HL-60 (cell line): Measurements from ENCODE around the gene KRTAP2-3.
"Not testable (repeated sequence)": the region's sequence is repeated elsewhere in the genome, so short reads cannot be mapped to it uniquely, and the experiment has no call there.

Experiments
- DNase-seq, 2 experiments: peaks; one replicate each; pipeline ENCODE4 v3.0.0-alpha.2; 2010 to 2020; ENCODE audit warnings: low read depth in 1 of 2, low spot score in 1 of 2
- H3K27ac ChIP-seq: fragments of 250-450 bp; sonication (Bioruptor Pico); replicated peaks from 2 replicates; pipeline ENCODE4 v1.5.1; 2020; ENCODE audit warnings: mild to moderate bottlenecking, moderate library complexity
- H3K27me3 ChIP-seq: fragments of 250-450 bp; sonication (Bioruptor Pico); 2 replicates; pipeline ENCODE4 v1.5.1; 2021; ENCODE audit warnings: mild to moderate bottlenecking, moderate library complexity; ENCODE audit not compliant: insufficient read depth, poor library complexity, severe bottlenecking
- H3K4me3 ChIP-seq: replicated peaks from 2 replicates; pipeline ENCODE4 v1.5.1; 2011; ENCODE audit warnings: mild to moderate bottlenecking, control low read depth, low read length; ENCODE audit not compliant: insufficient read depth
- GABPA ChIP-seq: IDR thresholded peaks from 2 replicates; pipeline ENCODE4 v1.6.1; 2012; ENCODE audit warnings: low read depth
- POLR2AphosphoS5 ChIP-seq: IDR thresholded peaks from 2 replicates; pipeline ENCODE4 v1.6.1; 2012; ENCODE audit warnings: low read depth
- SPI1 ChIP-seq: IDR thresholded peaks from 2 replicates; pipeline ENCODE4 v1.6.1; 2012; ENCODE audit warnings: low read depth, mild to moderate bottlenecking, borderline replicate concordance
- TF ChIP-seq, protein P1 (sequence below): IDR thresholded peaks from 2 replicates; pipeline ENCODE4 v1.6.1; 2012; ENCODE audit warnings: low read depth; ENCODE audit not compliant: insufficient replicate concordance
- TF ChIP-seq, protein P2 (sequence below): IDR thresholded peaks from one replicate; pipeline ENCODE4 v1.5.1; 2011; ENCODE audit warnings: low read length, control low read depth, inconsistent platforms; ENCODE audit not compliant: insufficient read depth

The KRTAP2-3 gene

GRCh38 chr17:41103896-41104295 is 44.0 kb upstream of the KRTAP2-3 start:
- no peak for DNase-seq
- no peak overlapping the region for H3K27ac ChIP-seq
- TF ChIP-seq GABPA (no peak), POLR2AphosphoS5 (no peak), SPI1 (no peak)
- TF ChIP-seq, protein P1, sequence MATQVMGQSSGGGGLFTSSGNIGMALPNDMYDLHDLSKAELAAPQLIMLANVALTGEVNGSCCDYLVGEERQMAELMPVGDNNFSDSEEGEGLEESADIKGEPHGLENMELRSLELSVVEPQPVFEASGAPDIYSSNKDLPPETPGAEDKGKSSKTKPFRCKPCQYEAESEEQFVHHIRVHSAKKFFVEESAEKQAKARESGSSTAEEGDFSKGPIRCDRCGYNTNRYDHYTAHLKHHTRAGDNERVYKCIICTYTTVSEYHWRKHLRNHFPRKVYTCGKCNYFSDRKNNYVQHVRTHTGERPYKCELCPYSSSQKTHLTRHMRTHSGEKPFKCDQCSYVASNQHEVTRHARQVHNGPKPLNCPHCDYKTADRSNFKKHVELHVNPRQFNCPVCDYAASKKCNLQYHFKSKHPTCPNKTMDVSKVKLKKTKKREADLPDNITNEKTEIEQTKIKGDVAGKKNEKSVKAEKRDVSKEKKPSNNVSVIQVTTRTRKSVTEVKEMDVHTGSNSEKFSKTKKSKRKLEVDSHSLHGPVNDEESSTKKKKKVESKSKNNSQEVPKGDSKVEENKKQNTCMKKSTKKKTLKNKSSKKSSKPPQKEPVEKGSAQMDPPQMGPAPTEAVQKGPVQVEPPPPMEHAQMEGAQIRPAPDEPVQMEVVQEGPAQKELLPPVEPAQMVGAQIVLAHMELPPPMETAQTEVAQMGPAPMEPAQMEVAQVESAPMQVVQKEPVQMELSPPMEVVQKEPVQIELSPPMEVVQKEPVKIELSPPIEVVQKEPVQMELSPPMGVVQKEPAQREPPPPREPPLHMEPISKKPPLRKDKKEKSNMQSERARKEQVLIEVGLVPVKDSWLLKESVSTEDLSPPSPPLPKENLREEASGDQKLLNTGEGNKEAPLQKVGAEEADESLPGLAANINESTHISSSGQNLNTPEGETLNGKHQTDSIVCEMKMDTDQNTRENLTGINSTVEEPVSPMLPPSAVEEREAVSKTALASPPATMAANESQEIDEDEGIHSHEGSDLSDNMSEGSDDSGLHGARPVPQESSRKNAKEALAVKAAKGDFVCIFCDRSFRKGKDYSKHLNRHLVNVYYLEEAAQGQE = no peak
- TF ChIP-seq, protein P2, sequence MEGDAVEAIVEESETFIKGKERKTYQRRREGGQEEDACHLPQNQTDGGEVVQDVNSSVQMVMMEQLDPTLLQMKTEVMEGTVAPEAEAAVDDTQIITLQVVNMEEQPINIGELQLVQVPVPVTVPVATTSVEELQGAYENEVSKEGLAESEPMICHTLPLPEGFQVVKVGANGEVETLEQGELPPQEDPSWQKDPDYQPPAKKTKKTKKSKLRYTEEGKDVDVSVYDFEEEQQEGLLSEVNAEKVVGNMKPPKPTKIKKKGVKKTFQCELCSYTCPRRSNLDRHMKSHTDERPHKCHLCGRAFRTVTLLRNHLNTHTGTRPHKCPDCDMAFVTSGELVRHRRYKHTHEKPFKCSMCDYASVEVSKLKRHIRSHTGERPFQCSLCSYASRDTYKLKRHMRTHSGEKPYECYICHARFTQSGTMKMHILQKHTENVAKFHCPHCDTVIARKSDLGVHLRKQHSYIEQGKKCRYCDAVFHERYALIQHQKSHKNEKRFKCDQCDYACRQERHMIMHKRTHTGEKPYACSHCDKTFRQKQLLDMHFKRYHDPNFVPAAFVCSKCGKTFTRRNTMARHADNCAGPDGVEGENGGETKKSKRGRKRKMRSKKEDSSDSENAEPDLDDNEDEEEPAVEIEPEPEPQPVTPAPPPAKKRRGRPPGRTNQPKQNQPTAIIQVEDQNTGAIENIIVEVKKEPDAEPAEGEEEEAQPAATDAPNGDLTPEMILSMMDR = no peak
- no peaks in the 10 kb centered on the region for H3K27me3 ChIP-seq
- H3K4me3 ChIP-seq = no peak overlapping the region

DNA sequence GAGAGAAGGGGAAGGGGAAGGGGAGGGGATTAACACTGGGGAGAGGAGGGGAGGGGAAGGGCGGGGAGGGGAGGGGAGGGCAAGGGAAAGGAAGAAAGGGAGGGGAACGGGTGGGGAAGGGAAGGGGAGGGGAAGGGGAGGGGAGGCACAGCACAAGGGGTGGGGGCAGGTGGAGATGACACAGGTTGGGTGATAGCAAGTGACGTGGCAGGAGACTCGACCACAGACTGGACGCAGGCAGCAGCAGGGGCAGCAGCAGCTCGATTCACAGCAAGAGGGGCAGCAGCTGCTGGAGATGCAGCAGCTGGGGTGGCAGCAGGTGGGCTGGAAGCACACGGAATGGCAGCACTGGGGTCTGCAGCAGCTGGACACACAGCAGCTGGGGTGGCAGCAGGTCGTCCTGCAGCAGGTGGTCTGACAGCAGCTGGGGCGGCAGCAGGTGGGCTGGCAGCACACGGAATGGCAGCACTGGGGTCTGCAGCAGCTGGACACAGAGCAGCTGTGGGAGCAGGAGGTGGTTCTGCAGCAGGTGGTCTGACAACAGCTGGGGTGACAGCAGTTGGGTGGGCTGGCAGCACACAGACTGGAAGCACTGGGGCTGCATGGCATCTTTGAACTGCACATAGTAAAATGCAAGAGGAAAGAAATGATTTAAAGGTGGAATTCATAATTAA is 41.8 kb upstream of the KRTAP2-3 start, which contains the start of gene KRTAP4-16:
Gene KRTAP4-16 (minus strand): TSS at position 624 of the 674 bp plus-strand sequence. CDS start 0 bp downstream, at position 624.
- TF ChIP-seq, protein P1 = no peak
- TF ChIP-seq POLR2AphosphoS5 (no peak), SPI1 (no peak), GABPA (no peak)
- TF ChIP-seq, protein P2 = no peak
- no peak within 1 kb of the TSS for H3K4me3 ChIP-seq
- no peak within 1 kb of the TSS for H3K27ac ChIP-seq
- H3K27me3 ChIP-seq = no peaks in the 10 kb centered on the region
- no peak for DNase-seq

- DNase-seq, H3K27ac ChIP-seq, H3K4me3 ChIP-seq, H3K27me3 ChIP-seq: not testable (repeated sequence)
Observed at GRCh38 chr17:41099682-41100480, 40.0 kb upstream of the KRTAP2-3 start.

DNA sequence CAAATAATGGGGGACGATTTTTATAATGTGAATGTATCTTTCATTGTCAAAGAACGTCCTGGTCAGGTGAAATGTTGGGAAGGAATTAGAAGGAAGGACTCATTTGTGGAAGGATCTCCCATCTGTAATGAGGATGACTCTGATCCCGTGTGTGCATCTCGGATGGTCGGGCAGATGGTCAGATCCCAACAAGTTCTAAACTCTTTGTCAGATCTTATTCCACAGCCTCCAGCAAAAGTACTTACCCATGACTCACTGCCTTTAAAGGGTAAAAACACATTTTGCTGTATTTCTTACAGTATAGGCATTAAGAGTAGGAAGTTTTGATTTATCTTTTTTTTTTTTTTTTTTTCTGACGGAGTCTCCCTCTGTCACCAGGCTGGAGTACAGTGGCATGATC is 38.6 kb upstream of the KRTAP2-3 start:
- no peaks in the 10 kb centered on the region for H3K27me3 ChIP-seq
- TF ChIP-seq, protein P1 = no peak
- TF ChIP-seq POLR2AphosphoS5 (no peak), SPI1 (no peak), GABPA (no peak)
- TF ChIP-seq, protein P2 = no peak
- DNase-seq = no peak
- no peak overlapping the region for H3K27ac ChIP-seq
- no peak overlapping the region for H3K4me3 ChIP-seq
